ENCODE results near the gene ABITRAM.

- TF ChIP-seq, protein P1, sequence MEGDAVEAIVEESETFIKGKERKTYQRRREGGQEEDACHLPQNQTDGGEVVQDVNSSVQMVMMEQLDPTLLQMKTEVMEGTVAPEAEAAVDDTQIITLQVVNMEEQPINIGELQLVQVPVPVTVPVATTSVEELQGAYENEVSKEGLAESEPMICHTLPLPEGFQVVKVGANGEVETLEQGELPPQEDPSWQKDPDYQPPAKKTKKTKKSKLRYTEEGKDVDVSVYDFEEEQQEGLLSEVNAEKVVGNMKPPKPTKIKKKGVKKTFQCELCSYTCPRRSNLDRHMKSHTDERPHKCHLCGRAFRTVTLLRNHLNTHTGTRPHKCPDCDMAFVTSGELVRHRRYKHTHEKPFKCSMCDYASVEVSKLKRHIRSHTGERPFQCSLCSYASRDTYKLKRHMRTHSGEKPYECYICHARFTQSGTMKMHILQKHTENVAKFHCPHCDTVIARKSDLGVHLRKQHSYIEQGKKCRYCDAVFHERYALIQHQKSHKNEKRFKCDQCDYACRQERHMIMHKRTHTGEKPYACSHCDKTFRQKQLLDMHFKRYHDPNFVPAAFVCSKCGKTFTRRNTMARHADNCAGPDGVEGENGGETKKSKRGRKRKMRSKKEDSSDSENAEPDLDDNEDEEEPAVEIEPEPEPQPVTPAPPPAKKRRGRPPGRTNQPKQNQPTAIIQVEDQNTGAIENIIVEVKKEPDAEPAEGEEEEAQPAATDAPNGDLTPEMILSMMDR (IDR thresholded peaks at IDR 0.05), result no peak
- TF ChIP-seq POLR2A (IDR thresholded peaks at IDR 0.05), result no peak
These were observed 14.7 kb upstream of the ABITRAM start for GRCh38 chr9:108919517-108919916.

All from adrenal gland (tissue), 5 donors.